ENCODE results near the gene ST3GAL4.

DNA sequence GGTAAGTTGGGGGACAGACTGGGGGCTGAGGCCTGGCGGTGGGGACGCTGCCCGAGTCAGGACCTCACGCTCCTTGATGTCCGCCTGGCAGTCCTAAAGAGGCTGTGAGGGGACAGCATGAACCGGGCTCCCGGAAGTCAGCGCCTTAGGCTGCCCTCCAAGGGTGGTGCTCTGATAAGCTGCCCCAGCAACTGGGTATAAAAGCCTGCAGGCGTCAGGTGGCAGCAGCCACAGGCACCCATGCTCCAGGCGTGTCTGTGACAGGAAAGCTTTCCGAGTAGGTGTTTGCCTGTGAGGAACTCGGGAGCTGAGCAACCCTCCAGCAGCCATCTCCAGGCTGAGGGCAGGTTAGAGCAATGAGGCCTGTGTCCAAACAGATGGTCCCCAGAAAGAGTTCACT lies 53.0 kb downstream of the ST3GAL4 start:
- no peak for TF ChIP-seq EZH2 (IDR thresholded peaks at IDR 0.05; ENCODE audit: low read depth)
- TF ChIP-seq, protein P1, sequence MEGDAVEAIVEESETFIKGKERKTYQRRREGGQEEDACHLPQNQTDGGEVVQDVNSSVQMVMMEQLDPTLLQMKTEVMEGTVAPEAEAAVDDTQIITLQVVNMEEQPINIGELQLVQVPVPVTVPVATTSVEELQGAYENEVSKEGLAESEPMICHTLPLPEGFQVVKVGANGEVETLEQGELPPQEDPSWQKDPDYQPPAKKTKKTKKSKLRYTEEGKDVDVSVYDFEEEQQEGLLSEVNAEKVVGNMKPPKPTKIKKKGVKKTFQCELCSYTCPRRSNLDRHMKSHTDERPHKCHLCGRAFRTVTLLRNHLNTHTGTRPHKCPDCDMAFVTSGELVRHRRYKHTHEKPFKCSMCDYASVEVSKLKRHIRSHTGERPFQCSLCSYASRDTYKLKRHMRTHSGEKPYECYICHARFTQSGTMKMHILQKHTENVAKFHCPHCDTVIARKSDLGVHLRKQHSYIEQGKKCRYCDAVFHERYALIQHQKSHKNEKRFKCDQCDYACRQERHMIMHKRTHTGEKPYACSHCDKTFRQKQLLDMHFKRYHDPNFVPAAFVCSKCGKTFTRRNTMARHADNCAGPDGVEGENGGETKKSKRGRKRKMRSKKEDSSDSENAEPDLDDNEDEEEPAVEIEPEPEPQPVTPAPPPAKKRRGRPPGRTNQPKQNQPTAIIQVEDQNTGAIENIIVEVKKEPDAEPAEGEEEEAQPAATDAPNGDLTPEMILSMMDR (conservative IDR thresholded peaks at IDR 0.05): no peak

Data from PC-9 (cell line).